CD1c-positive myeloid dendritic cell (primary cell): ENCODE data around the gene FANCI.

Experiments
- DNase-seq: peaks from one replicate; pipeline ENCODE4 v3.0.0-alpha.2; 2016; ENCODE audit errors: extremely low spot score

The FANCI gene

GRCh38 chr15:89243691-89244573 is at the start of gene FANCI:
Gene FANCI (plus strand): TSS chr15:89243979. CDS start chr15:89247648, 3,669 bp downstream.
- peak; percentile 95 for DNase-seq

DNA sequence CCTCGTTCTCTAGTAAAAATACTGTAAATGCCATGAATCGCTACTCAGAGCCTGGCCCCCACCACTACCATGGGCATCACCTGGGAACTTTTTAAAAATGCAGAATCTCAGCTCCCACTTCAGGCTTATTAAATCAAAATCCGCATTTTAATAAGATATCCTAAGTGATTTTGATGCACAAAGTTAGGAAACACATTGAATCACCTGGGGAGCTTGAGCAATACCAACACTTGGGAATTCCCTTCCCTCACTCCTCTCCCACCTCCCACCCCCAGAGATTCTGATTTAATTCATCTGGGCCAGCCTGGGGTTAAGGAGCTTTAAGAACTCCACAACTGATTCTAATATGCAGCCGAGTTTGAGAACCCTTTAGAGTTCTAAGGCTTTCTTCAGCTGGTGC is 49.2 kb upstream of the FANCI start:
- DNase-seq, result no peak

GRCh38 chr15:89195836-89196235 is 47.9 kb upstream of the FANCI start:
- no peak for DNase-seq

DNA sequence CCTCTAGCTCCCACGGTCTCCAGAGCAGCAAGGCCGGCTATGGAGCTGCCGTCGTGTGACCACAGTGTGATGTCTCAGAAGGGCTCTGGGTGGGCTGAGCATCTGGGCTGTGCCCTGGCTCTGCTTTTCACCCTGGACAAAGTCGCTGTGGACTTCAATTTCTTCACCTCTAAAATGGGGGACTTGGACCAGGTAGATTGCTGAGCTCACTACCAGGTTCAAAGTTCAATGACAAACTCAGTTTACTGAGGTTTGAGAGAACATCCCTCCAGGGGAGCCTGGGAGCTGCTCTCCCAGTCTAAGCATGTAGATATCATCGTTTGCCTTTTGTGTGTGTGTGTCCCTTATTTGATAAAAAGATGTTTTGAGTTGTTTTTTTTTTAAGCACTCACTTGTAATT is 47.5 kb upstream of the FANCI start:
- DNase-seq, result no peak

DNA sequence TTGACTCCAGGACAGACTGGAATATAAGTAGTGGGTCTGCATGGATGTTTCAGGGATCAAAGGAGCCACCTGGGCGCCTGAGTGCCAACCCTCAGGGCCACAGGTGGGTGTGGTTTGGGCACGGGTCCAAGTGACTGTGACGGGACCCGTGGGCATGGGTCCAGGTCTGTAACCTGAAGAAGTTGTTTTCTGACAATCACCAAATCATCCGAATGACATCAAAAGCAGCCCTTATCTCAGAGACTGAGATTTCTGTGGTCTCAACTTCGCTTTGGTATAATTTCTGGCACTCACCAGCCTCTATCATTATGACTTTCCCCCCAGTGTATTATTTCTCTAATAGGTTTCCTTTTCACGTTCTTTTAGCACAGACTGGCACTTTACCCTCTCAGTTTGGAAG is 46.8 kb upstream of the FANCI start:
- DNase-seq, result no peak

DNA sequence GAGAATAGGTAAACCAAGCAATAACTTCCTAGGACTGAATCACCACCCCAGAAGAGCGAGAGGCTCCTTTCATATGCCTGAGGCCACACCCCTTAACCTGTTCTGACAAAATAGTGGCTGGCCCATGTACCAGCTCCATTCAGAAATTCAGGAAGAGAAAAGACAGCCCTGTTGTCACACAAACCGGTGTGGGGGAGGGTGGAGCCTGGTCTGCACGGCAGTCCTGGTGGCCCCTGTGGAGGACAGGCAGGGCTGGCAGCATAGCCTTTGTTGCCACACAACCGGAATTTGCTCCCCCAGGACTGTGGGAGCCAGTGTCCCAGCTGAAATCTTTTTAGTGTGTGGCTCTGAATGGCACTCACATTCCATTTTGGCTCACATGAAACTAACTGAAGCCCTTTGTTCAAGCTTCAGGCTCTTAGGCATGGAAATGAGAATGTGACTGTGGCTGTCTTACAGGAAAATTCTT is 46.2 kb upstream of the FANCI start:
- DNase-seq, result no peak

GRCh38 chr15:89198196-89198595 is 45.6 kb upstream of the FANCI start:
- DNase-seq, result no peak

DNA sequence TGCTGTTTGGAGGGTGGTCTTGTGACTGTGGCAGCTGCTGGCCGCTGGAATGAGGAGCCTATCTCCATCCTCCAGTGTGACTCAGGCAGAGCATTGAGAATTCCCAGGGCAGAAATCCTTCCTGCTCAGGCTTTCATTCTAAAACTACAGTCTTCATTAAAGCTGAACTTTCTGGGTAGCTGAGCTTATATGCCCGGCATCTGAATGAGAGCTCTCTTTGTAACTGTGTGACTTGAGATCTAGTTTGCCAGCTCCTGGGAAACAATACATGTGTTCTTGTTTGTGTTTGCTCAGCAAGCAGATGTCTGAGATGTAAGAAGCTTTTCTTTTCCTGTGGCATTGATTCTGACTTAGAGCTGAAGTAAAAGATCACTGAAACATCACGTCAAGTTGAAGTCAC is 44.8 kb upstream of the FANCI start:
- no peak for DNase-seq

- DNase-seq, result no peak
Observed at GRCh38 chr15:89199746-89200145, 44.0 kb upstream of the FANCI start.

DNA sequence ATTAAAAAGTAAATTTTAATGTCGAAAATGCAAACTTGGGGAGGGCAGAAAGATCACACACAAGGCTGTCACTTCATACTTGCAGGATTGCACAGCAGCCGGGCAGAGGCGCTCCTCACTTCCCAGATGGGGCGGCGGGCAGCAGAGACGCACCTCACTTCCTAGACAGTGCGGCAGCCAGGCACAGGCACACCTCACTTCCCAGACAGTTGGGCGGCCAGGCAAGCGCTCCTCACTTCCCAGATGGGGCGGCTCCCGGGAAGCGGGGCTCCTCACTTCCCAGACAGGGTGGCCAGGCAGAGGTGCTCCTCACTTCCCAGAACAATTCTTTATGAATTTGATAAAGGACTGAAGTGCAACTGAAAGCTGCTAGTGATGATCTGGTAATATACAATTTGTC is 43.6 kb upstream of the FANCI start:
- no peak for DNase-seq

DNA sequence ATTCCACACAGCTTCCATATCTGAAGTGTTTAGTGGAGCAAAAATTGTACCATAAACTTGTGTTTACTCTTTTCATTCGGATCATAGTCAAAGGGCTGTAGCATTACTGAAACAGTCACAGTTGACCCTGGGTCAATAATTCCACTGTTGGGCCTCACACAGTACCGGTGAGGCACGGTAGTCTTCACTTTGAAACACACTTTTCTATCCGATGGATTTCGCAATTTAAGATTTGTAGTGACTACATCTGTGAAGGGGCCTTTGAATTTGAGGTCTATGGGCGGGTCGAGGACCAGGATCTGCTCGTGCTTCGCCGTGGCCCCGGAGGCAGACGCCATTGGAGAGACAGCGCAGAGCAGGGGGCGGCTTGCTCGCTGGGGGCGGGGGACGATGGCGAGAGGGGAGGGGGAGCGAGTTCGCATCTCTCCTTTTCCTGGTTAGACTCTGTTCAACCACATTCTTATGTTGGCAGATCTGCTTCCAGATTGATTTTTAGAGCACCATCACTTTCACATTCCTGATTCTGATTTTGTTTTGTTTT is 42.2 kb upstream of the FANCI start:
- no peak for DNase-seq

DNA sequence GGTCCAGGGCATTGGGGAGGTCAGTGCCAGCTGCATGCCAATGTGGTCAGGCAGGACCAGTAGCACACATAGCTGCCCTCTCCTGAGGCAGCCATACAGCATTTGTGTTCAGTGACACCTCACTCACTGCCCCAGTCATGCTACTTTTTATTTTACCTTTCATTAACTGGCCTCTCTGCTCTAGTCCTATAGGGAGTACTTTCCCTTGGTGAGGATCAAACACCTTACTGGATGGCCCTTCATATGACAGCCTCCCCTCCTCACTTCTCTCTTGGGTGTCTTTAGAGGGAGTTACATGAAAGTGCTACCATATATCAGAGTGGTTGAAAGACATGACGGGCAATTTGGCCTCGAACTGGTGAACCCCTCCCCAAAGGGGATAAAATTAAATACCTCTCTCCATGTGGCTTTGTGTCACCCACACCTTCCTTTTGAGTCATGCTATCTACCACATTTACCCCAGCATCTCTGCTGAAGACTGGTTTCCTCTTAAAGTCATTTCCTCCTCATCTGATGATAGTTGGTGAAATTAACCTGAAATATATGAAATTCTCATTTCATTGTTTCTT is 40.0 kb upstream of the FANCI start:
- no peak for DNase-seq

DNA sequence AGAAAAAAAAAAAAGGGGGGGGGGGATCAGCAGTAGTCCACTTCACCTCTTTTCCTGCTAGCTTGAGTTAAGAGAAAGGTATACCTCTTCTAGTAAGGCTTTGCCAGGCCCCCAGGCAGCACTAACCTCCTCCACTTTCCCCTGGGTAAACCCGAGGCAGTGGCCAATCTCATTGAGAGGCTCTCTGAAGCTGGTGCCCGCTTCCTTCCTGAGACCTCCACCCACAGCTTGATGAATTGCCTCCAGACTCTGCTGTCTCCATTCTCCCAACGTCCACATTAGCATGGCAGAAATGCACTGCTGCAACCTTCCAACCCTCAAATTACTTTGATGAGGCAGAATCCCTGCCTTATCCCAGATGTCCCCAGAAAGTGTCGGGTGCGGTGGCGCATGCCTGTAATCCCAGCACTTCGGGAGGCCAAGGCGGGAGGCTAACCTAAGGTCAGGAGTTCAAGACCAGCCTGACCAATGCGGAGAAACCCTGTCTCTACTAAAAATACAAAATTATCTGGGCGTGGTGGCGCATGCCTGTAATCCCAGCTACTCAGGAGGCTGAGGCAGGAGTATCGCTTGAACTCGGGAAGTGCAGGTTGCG is 37.7 kb upstream of the FANCI start:
- DNase-seq, result no peak

GRCh38 chr15:89206908-89207331 is 36.9 kb upstream of the FANCI start:
- peak; percentile 74 for DNase-seq

GRCh38 chr15:89208256-89208655 is 35.5 kb upstream of the FANCI start:
- DNase-seq, result no peak

DNA sequence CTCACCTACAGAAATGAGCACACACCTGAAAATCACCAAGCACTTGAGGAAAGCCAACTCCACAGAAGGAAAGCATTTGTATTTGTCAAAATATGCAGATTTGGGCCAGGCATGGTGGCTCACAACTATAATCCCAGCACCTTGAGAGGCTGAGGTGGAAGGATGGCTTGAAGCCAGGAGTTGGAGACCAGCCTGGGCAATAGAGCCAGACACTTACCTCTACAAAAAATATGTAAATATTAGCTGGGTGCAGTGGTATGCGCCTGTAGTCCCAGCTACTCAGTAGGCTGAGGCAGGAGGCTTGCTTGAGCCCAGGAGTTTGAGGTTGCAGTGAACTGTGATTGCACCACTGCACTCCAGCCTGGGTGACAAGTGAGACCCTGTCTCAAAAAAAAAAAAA is 34.7 kb upstream of the FANCI start:
- no peak for DNase-seq

- no peak for DNase-seq
Observed at GRCh38 chr15:89211678-89212170, 32.1 kb upstream of the FANCI start.

GRCh38 chr15:89215627-89216026 is 28.2 kb upstream of the FANCI start:
- no peak for DNase-seq

GRCh38 chr15:89217031-89217430 is 26.7 kb upstream of the FANCI start:
- DNase-seq, result no peak

DNA sequence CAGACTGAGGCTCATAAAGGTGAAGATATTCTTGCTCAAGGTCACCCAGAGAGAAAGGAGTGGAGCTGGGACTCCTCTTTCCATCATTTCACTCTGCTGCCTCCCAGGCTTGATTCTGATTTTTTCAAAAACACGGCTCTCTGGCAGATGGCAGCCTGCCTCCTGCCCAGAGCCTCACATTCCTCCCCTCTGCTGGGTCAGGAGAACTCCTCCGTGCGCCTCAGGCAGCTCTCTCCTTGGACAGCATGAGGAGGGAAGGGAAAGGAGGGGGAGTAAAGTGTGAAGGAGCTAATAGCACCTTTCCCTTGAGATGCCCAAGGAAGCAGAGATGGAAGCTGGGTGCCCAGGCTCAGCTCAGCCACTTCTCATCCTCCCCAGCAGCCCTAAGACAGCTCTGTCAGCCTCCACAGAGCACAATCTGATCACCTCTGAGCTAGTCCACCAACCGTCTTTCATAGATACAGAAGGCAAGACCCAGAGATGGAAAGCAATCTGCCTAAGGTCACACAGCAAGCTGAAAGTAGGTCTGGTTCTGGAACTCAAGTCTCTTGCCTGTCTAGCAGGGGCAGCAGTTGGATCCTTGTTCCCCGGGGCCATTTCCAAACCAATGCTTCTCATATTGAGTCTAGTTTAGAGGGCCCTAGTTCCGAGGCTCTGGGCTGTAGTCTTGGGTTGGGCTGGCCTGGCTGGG is 25.9 kb upstream of the FANCI start:
- no peak for DNase-seq

GRCh38 chr15:89218531-89218930 is 25.2 kb upstream of the FANCI start:
- no peak for DNase-seq

DNA sequence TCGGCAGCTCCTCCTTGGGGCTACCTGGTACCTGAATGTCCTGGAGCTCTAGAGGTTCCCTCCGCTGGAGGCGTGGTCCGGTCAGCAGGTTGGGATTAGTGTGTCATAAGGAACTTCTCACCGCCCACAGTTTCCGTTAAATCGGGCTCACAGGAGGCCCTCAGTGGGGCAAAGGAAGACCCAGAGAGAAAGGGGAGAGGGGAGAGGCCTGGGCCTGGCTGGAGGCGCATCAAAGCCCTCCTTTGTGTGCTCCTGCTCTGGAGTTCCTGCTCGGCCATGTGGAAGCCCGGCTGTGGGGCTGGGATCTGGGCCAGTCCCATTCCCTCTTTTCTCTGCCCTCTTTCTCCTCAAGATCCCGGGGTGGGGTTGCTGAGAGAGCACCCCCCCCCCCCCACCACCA is 22.2 kb upstream of the FANCI start, which contains the start of gene RLBP1:
Gene RLBP1 (minus strand): TSS at position 37 of the 400 bp plus-strand sequence. CDS start 2,604 bp downstream, outside the sequence.
- no peak for DNase-seq
